Retinal pigment epithelial cell (primary cell): Measurements from ENCODE around the gene AGK.

Source experiments
- DNase-seq: peaks from one replicate; pipeline ENCODE4 v3.0.0-alpha.2; 2010; ENCODE audit warnings: low read depth
- H3K4me3 ChIP-seq: 2 replicates; pipeline ENCODE4 v1.5.1; 2011; ENCODE audit warnings: mild to moderate bottlenecking, low read length, control low read depth, moderate library complexity
- TF ChIP-seq, protein P1 (sequence below): conservative IDR thresholded peaks from 2 replicates; pipeline ENCODE4 v1.5.1; 2011; ENCODE audit warnings: low read depth, low read length, control low read depth, inconsistent platforms

Gene AGK

DNA sequence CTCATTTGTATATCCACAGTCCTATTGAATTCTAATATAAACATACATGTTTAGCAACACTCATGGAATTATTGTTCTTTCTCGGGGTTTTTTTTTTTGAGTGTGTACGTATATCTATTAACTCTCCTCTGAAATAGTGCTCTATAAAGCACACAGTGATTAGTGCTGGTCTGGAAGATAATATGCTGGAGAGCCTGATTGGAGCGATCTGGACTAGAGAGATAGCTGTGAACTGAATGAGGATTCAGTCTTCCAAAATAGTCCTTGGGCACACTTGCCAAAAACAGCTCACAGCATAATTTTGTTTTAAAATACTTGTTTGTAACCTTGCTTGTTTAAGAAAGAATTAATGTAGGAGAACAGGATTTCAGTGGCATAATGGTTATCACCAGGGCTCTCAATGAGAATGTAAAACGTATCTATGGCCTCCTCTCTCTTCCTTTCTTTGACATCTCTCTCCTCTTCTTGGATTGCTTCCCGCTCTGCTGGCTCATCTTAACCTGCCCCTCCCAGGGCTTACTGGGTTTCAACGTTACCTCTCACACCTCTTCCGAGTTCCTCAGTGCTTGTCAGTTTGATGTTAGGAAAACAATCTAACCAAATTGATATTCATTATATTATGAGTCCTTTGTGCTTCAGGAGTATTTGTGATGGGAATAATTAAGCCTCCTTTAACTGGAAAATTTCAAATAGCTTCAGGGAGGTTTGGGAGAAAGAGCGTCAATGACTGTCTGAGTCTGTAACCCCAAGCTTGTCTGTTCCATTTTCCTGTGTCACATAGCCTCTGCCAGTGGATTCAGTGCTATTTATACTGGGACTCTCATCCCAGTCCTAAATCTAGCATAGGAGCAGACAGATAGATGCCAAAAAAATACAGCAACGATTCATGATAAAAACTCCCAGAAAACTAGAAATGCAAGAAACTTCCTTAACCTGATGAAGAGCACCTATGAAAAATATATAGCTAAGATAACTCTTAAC, 16.2 kb upstream of the AGK start:
- DNase-seq = no peak
- TF ChIP-seq, protein P1, sequence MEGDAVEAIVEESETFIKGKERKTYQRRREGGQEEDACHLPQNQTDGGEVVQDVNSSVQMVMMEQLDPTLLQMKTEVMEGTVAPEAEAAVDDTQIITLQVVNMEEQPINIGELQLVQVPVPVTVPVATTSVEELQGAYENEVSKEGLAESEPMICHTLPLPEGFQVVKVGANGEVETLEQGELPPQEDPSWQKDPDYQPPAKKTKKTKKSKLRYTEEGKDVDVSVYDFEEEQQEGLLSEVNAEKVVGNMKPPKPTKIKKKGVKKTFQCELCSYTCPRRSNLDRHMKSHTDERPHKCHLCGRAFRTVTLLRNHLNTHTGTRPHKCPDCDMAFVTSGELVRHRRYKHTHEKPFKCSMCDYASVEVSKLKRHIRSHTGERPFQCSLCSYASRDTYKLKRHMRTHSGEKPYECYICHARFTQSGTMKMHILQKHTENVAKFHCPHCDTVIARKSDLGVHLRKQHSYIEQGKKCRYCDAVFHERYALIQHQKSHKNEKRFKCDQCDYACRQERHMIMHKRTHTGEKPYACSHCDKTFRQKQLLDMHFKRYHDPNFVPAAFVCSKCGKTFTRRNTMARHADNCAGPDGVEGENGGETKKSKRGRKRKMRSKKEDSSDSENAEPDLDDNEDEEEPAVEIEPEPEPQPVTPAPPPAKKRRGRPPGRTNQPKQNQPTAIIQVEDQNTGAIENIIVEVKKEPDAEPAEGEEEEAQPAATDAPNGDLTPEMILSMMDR = no peak
- H3K4me3 ChIP-seq = no peak overlapping the region

DNA sequence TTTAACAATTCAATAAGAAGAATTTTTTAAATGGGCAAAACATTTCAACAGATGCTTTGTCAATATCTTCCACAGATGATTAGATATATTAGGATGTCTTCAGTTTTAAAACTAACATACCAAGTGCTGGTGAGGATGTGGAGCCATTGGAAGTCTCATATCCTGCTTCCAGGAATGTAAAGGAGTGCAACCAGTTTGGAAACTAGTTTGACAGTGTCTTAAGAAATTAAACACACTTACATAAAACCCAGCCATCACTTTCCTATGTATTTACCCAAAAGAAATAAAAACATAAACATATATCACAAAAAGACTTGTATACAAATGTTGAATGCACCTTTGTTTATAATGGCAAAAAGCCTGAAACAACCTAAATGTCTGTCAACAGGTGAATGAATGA, 13.3 kb upstream of the AGK start:
- DNase-seq = no peak
- H3K4me3 ChIP-seq = no peak overlapping the region
- TF ChIP-seq, protein P1 = no peak

DNA sequence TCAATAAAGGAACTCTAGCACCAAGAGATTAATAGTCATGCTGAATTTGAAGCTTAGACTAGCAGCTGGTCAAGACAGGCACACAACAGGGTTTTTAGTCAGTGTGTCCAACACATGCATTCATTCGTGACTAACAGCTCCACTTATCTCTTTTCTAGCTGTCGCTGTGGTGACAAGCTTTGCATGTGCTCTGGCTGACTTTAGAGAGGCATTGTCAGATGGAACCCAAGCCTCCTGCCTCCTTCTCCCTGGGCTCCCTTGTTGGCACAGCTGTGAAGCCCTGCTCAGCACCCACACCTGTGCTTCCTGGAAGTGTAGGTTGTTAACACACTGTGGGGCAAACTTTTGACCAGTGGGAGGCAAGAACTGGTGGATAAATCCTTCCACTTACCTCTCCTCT, 9.8 kb upstream of the AGK start:
- no peak for DNase-seq
- TF ChIP-seq, protein P1 = no peak
- no peak overlapping the region for H3K4me3 ChIP-seq

DNA sequence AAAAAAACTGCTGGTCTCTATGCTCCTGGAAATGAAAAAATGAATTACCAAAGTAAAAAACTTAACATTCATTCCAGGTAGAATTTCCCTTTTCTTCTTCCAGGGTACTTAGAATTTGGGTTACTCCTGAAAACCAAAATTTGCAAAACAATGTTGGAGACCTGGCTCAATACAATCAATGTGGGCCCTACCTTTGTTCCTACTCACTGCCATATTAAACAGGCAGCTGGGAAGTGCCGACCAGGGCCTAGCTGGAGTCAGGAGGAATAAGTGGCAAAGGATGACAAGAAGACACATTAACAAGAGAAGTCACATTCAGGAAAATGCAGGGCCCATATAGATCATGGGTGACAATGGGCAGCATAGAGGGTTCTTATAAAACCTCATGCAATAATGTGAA, 6.4 kb upstream of the AGK start:
- TF ChIP-seq, protein P1 = no peak
- H3K4me3 ChIP-seq = no peak overlapping the region
- DNase-seq = no peak

DNA sequence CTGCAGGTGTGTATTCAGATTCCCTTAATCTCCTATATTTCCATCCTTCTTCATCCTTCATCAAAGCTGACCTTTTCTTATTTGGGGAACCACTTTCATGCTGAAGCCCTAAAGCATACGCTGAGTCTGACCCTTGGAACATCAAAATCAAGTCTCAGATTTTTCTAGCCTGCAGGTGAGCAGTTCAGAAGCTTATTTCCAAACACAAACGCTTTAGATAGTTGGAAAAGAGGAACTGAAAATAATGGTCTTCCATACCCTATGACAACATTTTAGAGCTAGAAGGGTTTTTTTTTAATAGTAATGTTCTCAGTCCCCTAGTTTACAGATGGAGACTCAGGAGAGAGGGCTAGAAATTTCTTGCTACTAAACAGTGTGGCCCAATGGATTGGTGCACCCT, 1.6 kb upstream of the AGK start:
- DNase-seq = no peak

DNA sequence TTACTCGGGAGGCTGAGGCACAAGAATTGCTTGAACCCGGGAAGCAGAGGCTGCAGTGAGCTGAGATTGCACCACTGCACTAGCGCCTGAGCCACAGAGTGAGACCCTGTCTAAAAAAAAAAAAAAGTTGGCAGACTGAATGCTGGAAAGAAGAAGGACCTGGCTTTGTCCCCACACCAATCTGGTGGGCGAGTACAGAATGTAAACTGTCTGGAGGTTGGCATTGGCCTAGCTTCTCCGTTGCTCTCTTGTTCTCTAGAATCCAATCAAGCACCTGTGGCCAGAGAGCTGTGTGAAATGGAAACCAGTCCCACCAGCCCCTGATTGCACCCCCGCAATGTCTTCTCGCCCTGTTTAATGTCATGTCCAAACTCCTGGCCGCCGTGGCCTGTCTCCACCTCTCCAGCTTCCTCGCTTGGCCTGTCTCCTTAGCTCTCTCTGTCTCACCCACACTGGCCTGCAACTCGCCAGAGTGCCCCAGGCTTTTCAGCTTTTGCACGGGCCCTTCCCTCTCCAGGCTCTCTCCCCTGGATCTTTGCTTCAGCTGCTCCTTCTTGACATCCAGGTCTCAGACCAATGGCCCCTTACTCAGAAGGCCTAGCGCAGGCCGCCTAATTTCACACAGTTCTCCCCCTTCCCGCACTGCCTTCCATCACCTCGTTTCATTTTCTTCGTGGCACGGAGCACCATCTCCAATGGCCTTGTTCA, 670 bp upstream of the AGK start:
- TF ChIP-seq, protein P1 = no peak
- DNase-seq = no peak
- H3K4me3 ChIP-seq = peak overlapping the region; percentile 73

More for the DNA sequence above, 1.6 kb upstream of the AGK start:
- H3K4me3 ChIP-seq = no peak overlapping the region
- TF ChIP-seq, protein P1 = no peak
